Measurements from ENCODE around the gene NAA16.

DNA sequence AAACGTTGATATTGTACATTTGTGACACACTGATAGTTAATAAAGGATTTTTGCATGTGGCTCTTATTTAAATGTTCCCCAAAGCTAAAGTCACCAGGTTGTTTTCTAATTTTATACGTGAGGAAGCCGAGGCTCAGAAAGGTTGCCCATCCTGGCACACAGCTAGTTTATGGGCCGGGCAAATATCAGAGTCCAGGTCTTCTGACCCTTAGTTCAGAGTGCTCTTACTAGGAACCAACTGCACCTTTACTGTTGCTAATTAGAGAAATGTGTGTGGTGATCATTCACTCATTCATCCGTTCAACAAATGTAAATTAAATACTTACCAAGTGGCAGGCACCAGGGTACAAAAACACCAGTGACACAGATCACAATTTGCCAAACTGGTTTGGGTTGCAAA is 100.0 kb downstream of the NAA16 start:
- TF ChIP-seq CTCF (IDR thresholded peaks at IDR 0.05) (no peak), POLR2A (IDR thresholded peaks at IDR 0.05) (no peak)

Data from suprapubic skin (tissue), 3 donors.